ENCODE results near the gene FGF14. TPM values are rescaled to one million over a fixed set of nuclear protein-coding genes. Genes with fewer than 3 reads are reported as not detected.

FGF14 gene
- total and polyA plus RNA-seq, 2 donors (not counting 1 experiment from before 2014, with no cell fraction given): under 0.01 TPM; not detected in 1

- Mint-ChIP-seq H3K4me1 (no peaks in the 10 kb centered on the region), H3K27me3 (no peaks in the 10 kb centered on the region), H3K9me3 (ENCODE audit: insufficient read depth) (no peaks in the 10 kb centered on the region), H3K4me3 (no peak overlapping the region), H3K27ac (no peak overlapping the region)
- H3K27ac ChIP-seq (ENCODE audit: low read length in 2 of 2): no peak overlapping the region
- ATAC-seq (ENCODE audit: low read depth) (no peak), DNase-seq (no peak)
- H3K4me1 ChIP-seq (ENCODE audit: control insufficient read depth in 2 of 2, insufficient read depth in 2 of 2, low read length in 2 of 2): no peaks in the 10 kb centered on the region
- intact Hi-C loops (cut with micrococcal nuclease): no loop called here
- no peaks in the 10 kb centered on the region for H3K36me3 ChIP-seq (replicated peaks in 1 of 2; ENCODE audit: control extremely low read depth in 1 of 2, control insufficient read depth in 1 of 2, extremely low read depth in 1 of 2, insufficient read depth in 2 of 2, low read length in 1 of 2)
- TF ChIP-seq CTCF (IDR thresholded peaks at IDR 0.05) (no peak), EZH2 (IDR thresholded peaks at IDR 0.05; ENCODE audit: borderline replicate concordance, insufficient read depth, low read depth, low read length, poor library complexity, severe bottlenecking) (no peak)
- peaks cover 0 to under 1% (median 0%) of the 10 kb centered on the region in 3 donors for H3K9me3 ChIP-seq (ENCODE audit: control extremely low read depth in 1 of 3, control insufficient read depth in 2 of 3, insufficient read depth in 1 of 3, low read length in 2 of 3)
- H2AFZ ChIP-seq (ENCODE audit: insufficient read depth, low read depth, low read length, poor library complexity, severe bottlenecking): no peak overlapping the region
- no CpG with 5 or more reads among the region's 2 CpGs for WGBS (ENCODE audit: insufficient coverage)
- CTCF ChIA-PET: no interaction called here
- H3K4me2 ChIP-seq (replicated peaks; ENCODE audit: low read depth, low read length, poor library complexity, severe bottlenecking): no peak overlapping the region
- no peaks in the 10 kb centered on the region for H3K79me2 ChIP-seq (ENCODE audit: control insufficient read depth, insufficient read depth, low read length)
- H4K20me1 ChIP-seq (ENCODE audit: control insufficient read depth, insufficient read depth, low read length, poor library complexity, severe bottlenecking): no peaks in the 10 kb centered on the region
- no peak overlapping the region for H3K4me3 ChIP-seq (ENCODE audit: control extremely low read depth in 1 of 5, extremely low read depth in 1 of 5, insufficient read depth in 1 of 5, low read depth in 2 of 5, low read length in 4 of 5)
- H3K27me3 ChIP-seq (replicated peaks in 1 of 4; ENCODE audit: control extremely low read depth in 1 of 4, control insufficient read depth in 3 of 4, insufficient read depth in 4 of 4, low read length in 3 of 4): no peaks in the 10 kb centered on the region
- no peak overlapping the region for H3K9ac ChIP-seq (ENCODE audit: low read length)
- POLR2A ChIA-PET: no interaction called here
Measured at GRCh38 chr13:101837288-101837687, 564.6 kb downstream of the FGF14 start.

- Histone ChIP-seq H3K4me2 (replicated peaks; ENCODE audit: low read depth, low read length, poor library complexity, severe bottlenecking) (no peak overlapping the region), H3K27me3 (replicated peaks in 1 of 4; ENCODE audit: control extremely low read depth in 1 of 4, control insufficient read depth in 3 of 4, insufficient read depth in 4 of 4, low read length in 3 of 4) (no peaks in the 10 kb centered on the region), H3K36me3 (replicated peaks in 1 of 2; ENCODE audit: control extremely low read depth in 1 of 2, control insufficient read depth in 1 of 2, extremely low read depth in 1 of 2, insufficient read depth in 2 of 2, low read length in 1 of 2) (no peaks in the 10 kb centered on the region), H3K9me3 (ENCODE audit: control extremely low read depth in 1 of 3, control insufficient read depth in 2 of 3, insufficient read depth in 1 of 3, low read length in 2 of 3) (peaks cover 0 to 1% (median 0%) of the 10 kb centered on the region in 3 donors), H3K27ac (ENCODE audit: low read length in 2 of 2) (no peak overlapping the region), H3K4me3 (ENCODE audit: control extremely low read depth in 1 of 5, extremely low read depth in 1 of 5, insufficient read depth in 1 of 5, low read depth in 2 of 5, low read length in 4 of 5) (no peak overlapping the region), H3K79me2 (ENCODE audit: control insufficient read depth, insufficient read depth, low read length) (no peaks in the 10 kb centered on the region), H3K9ac (ENCODE audit: low read length) (no peak overlapping the region), H4K20me1 (ENCODE audit: control insufficient read depth, insufficient read depth, low read length, poor library complexity, severe bottlenecking) (no peaks in the 10 kb centered on the region), H2AFZ (ENCODE audit: insufficient read depth, low read depth, low read length, poor library complexity, severe bottlenecking) (no peak overlapping the region), H3K4me1 (ENCODE audit: control insufficient read depth in 2 of 2, insufficient read depth in 2 of 2, low read length in 2 of 2) (no peaks in the 10 kb centered on the region)
- ATAC-seq (ENCODE audit: low read depth): no peak
- ChIA-PET POLR2A (no interaction called here), CTCF (no interaction called here)
- Mint-ChIP-seq H3K4me3 (no peak overlapping the region), H3K27me3 (no peaks in the 10 kb centered on the region), H3K4me1 (no peaks in the 10 kb centered on the region), H3K27ac (no peak overlapping the region), H3K9me3 (ENCODE audit: insufficient read depth) (no peaks in the 10 kb centered on the region)
- intact Hi-C loops (cut with micrococcal nuclease): no loop called here
- no peak for DNase-seq
- TF ChIP-seq CTCF (IDR thresholded peaks at IDR 0.05) (no peak), EZH2 (IDR thresholded peaks at IDR 0.05; ENCODE audit: borderline replicate concordance, insufficient read depth, low read depth, low read length, poor library complexity, severe bottlenecking) (no peak)
Measured at GRCh38 chr13:101835920-101836319, 565.9 kb downstream of the FGF14 start.

Data from B cell (primary cell).